Heart left ventricle (tissue), 16 donors: ENCODE results near the gene OR5K2. TPM values are rescaled to one million over a fixed set of nuclear protein-coding genes. Genes with fewer than 3 reads are reported as not detected.
A peak's percentile ranks its signal among the peaks of the same experiment; 100 is the strongest.

Experiments
- ATAC-seq, 4 donors: fragments of 200-7000 bp; cut with Tn5 transposase; one replicate each; pipeline ENCODE4 v1.9.1; 2020 to 2022; ENCODE audit warnings: moderate library complexity in 4 of 4, mild to moderate bottlenecking in 3 of 4, moderate number of reproducible peaks in 1 of 4
- DNase-seq, 5 donors: peaks; one replicate each; pipeline ENCODE4 v3.0.0-alpha.2; 2020
- H3K27ac ChIP-seq, 12 donors: fragments of 200-600 bp; sonication (generic) in 4 of 12; one replicate each; pipeline versions ENCODE4 v1.5.0 to v1.8.0; 2016 to 2022; ENCODE audit warnings: mild to moderate bottlenecking in 2 of 12
- H3K27me3 ChIP-seq, 9 donors: fragments of 200-600 bp; sonication (generic) in 2 of 9; one replicate each; pipeline versions ENCODE4 v1.5.1 to v1.8.0; 2016 to 2022; ENCODE audit warnings: mild to moderate bottlenecking in 3 of 9
- H3K36me3 ChIP-seq, 9 donors: fragments of 200-600 bp; sonication (generic) in 2 of 9; one replicate each; pipeline versions ENCODE4 v1.5.0 to v1.8.0; 2018 to 2022; ENCODE audit warnings: mild to moderate bottlenecking in 2 of 9
- H3K4me1 ChIP-seq, 12 donors: fragments of 200-600 bp; sonication (generic) in 4 of 12; one replicate each; pipeline versions ENCODE4 v1.5.0 to v1.8.0; 2016 to 2022; ENCODE audit warnings: mild to moderate bottlenecking in 3 of 12
- H3K4me3 ChIP-seq, 12 donors: fragments of 200-600 bp; sonication (generic) in 4 of 12; one replicate each; pipeline versions ENCODE4 v1.5.0 to v1.8.0; 2017 to 2022; ENCODE audit warnings: mild to moderate bottlenecking in 9 of 12, moderate library complexity in 4 of 12
- H3K9me3 ChIP-seq, 12 donors: fragments of 200-600 bp; sonication (generic) in 4 of 12; one replicate each; pipeline versions ENCODE4 v1.5.0 to v1.8.0; 2016 to 2022; ENCODE audit warnings: mild to moderate bottlenecking in 1 of 12
- POLR2A ChIP-seq, 2 donors: fragments of 450-650 bp; IDR thresholded peaks; one replicate each; pipeline ENCODE4 v1.6.1; 2017; ENCODE audit warnings: antibody characterized with exemption in 2 of 2, mild to moderate bottlenecking in 2 of 2, moderate library complexity in 2 of 2
- WGBS, 4 donors: extraction: QIAGEN DNeasy Blood & Tissue Kit in 2 of 4; methylation state at CpG; one replicate each; pipeline versions ENCODE4 v1.1.5 to v1.1.7; 2013 to 2018; 5-methylcytosine and 5-hydroxymethylcytosine counted together
- intact Hi-C, 10 donors: fragments of 100-400 bp; cut with DNase I; formaldehyde crosslinking; loops; one replicate each; pipeline versions ENCODE4 v1.11.1 to v1.14.2; 2022
- polyA plus RNA-seq, 2 donors: library from polyadenylated mRNA; stranded (reverse); fragments of 200-250 nt; gene quantifications; one replicate each; pipeline ENCODE4 v1.2.3, GENCODE V29; 2013
- total RNA-seq, 9 donors: library from RNA; depleted of rRNA in 2 of 9; stranded (reverse); fragments of >200 nt in 2 of 9; fragmentation: NEBNext Ultra II Directional in 3 of 9; extraction: Animal tissue kit (Norgen Biotek cat#: 25700) in 3 of 9; gene quantifications; one replicate each; pipeline versions ENCODE4 v1.1.0 to v1.2.4, GENCODE V29; 2016 to 2023
- TF ChIP-seq, protein P1 (sequence below), 12 donors: fragments of 200-600 bp; sonication (generic) in 4 of 12; IDR thresholded peaks; one replicate each; pipeline versions ENCODE4 v1.5.0 to v1.8.0; 2018 to 2022; ENCODE audit warnings: antibody characterized with exemption in 12 of 12, mild to moderate bottlenecking in 5 of 12
- donor health status: ischemic (EF 13 %, LVEDD 7.1; RV severe dilation, severe dysfunction).
- donor health status: healthy with polysubstance abuse.
- donor health status: DM: no; HTN: yes; CAD: no.
- donor health status: DM: no; HTN: no; CAD: no.
- donor health status: ischemic (EF 25% LVEDD 6.9; RV normal size, moderate dysfunction).
- donor health status: ischemic (EF 25% LVEDD 5.7; RV mildly dilated, moderate dysfunction).
- donor health status: healthy.
- donor health status: DM: yes; HTN: yes; CAD: no.
- donor health status: ischemic (EF 35%, LVEDD 5.7; RV mildly dilated, moderate dysfunction).
- donor health status: nonischemic (EF 11% LVEDD 7.7; RV severe dilation, severe dysfunction).
- donor health status: DM: yes; HTN: yes; CAD: no.
- donor health status: PGD.
- donor health status: ischemic (EF 29% LVEDD 5.4; RV normal size, mild dysfunction).
- donor health status: nonischemic (EF 23%, LVEDD 6.1; RV moderate dilation, normal function).

OR5K2 gene
- total and polyA plus RNA-seq, 11 donors, result not detected

DNA sequence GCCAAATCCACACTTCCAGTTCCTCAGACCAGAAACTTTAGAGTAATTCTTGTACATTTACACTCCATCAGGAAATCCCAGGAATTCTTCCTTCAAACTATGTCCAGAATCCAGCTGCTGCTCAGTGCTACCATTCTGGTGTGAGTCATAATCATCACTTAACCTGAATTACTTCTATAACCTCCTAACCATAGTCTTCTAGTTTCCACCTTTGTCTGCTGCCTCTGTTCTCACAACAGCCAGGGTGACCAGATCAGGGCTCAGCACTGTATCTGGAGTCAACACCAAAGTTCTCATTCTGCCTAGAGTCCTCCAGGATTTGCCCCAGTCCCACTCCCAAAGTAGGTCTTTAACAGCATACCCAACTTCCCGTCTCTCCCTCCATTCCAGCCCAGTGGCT is 21.9 kb downstream of the OR5K2 start:
- Histone ChIP-seq H3K4me1 (peaks cover 0 to 33% (median 26%) of the 10 kb centered on the region in 12 donors), H3K9me3 (no peaks in the 10 kb centered on the region), H3K4me3 (no peak overlapping the region), H3K27ac (no peak overlapping the region), H3K27me3 (no peaks in the 10 kb centered on the region), H3K36me3 (peaks cover 0 to 65% (median 55%) of the 10 kb centered on the region in 9 donors)
- intact Hi-C loops, result loop anchor here in 1 of 10 donors (5.0 kb wide), 1 partner anchor 73 kb away; the partner anchor contains the start of gene CPOX
- DNase-seq, result no peak
- whole genome bisulfite sequencing, 4 donors, result 92 to 100% (median 94%) methylated on average over 1 of the region's 1 CpG
- ATAC-seq, result no peak
- TF ChIP-seq, protein P1, sequence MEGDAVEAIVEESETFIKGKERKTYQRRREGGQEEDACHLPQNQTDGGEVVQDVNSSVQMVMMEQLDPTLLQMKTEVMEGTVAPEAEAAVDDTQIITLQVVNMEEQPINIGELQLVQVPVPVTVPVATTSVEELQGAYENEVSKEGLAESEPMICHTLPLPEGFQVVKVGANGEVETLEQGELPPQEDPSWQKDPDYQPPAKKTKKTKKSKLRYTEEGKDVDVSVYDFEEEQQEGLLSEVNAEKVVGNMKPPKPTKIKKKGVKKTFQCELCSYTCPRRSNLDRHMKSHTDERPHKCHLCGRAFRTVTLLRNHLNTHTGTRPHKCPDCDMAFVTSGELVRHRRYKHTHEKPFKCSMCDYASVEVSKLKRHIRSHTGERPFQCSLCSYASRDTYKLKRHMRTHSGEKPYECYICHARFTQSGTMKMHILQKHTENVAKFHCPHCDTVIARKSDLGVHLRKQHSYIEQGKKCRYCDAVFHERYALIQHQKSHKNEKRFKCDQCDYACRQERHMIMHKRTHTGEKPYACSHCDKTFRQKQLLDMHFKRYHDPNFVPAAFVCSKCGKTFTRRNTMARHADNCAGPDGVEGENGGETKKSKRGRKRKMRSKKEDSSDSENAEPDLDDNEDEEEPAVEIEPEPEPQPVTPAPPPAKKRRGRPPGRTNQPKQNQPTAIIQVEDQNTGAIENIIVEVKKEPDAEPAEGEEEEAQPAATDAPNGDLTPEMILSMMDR (IDR thresholded peaks at IDR 0.05), result no peak
- no peak for TF ChIP-seq POLR2A (IDR thresholded peaks at IDR 0.05)

DNA sequence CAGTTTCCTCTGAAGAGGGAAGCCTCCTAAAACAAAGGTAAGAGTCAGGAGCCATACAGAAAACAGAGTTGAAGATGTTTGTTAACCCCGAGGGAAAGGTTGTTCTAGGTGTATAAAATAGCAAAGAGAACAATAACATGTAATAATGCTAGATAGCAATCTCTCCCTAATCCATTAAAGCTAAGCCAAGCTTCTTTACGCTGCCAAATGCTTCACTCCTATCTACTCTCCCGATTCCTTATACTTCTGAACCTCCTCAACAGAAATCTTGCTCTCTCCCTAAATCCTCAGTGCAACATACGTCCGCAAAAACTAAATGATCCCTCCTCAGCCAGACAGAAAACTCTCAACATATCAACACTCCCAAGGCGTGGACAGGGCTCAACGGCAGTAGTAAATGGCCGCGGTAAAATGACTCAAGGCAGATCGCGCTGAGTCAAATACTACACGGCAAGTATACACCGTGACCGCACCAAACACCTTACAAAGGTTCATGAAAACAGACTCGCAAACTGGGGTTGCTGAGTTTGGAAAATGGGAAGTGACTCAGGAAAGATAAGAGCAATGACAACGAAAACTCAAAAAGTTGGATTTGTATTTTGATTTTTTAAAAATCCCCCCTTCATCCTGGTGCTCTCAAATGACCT is 24.5 kb downstream of the OR5K2 start:
- Histone ChIP-seq H3K27ac (peak overlapping the region; percentile 92 to 98 (median 95)), H3K27me3 (no peaks in the 10 kb centered on the region), H3K4me3 (peak overlapping the region; percentile 60 to 94 (median 74)), H3K4me1 (peaks cover 0 to 30% (median 20%) of the 10 kb centered on the region in 12 donors), H3K36me3 (peaks cover 0 to 41% (median 31%) of the 10 kb centered on the region in 9 donors), H3K9me3 (no peaks in the 10 kb centered on the region)
- 0 to 1% (median 0%) methylated on average over 16 of the region's 16 CpGs for WGBS, 4 donors
- intact Hi-C loops, result loop anchor here in 8 of 10 donors (2.0 to 10.0 kb wide), 6 partner anchors 70 to 1883 kb away; partner anchors contain the start of genes CPOX (in 8 of the 8), DCBLD2 (in 1 of the 8), LNP1 (in 1 of the 8) and TOMM70 (in 1 of the 8)
- DNase-seq, result peak in 4 of 5 donors; percentile 22 to 43 (median 28)
- TF ChIP-seq, protein P1 (IDR thresholded peaks at IDR 0.05), result no peak
- TF ChIP-seq POLR2A (IDR thresholded peaks at IDR 0.05), result no peak
- peak; percentile 22 to 64 (median 40) for ATAC-seq

DNA sequence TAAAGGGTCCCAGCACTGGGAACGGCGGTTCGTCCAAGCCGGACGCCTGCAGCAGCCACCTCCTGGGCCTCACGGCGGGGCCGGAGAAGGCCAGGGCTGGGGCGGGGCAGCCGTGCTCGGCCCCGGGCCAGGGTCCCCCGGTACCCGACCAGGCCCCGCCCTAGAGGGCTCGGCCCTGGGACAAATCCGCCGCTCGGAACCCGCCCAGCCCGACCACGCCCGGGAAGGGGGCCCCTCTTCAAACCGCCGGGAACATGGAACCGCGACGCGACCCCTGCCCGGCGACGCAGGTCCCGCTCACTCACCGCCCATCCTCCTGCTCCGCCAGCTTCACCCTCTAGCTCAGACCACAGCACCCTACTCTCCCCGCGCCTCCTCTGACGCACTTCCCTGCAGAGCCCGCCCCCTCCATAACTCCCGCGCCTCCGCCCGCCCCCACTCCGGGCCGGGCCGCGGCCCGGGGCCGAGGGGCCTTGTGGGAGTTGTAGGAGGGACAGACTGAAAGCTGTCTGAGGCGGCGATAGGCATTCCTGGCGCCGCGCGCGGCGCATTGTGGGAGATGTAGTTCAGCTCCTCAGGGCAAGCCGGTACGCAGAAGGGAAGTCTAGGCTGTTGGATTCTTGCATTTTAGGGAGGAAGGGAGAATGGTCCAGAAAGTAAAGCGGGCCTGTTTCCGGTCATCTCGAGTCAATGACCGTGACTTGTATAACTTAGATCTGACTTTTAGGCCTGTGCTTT is 25.2 kb downstream of the OR5K2 start, which contains the start of gene CLDND1:
TSS of gene CLDND1 (minus strand) at position 359 of the 738 bp plus-strand sequence. CDS start 1,478 bp downstream, outside the sequence.
- peak; percentile 99 to 100 (median 100) for ATAC-seq
- intact Hi-C loops, result loop anchor here in 8 of 10 donors (2.0 to 10.0 kb wide), 6 partner anchors 70 to 1882 kb away; partner anchors contain the start of genes CPOX (in 8 of the 8), DCBLD2 (in 1 of the 8), LNP1 (in 1 of the 8) and TOMM70 (in 1 of the 8)
- Histone ChIP-seq H3K27me3 (no peaks in the 10 kb centered on the region), H3K4me3 (peak within 1 kb of the TSS; percentile 60 to 94 (median 74)), H3K27ac (peak within 1 kb of the TSS; percentile 92 to 98 (median 95)), H3K4me1 (peaks cover 0 to 30% (median 20%) of the 10 kb centered on the region in 12 donors), H3K36me3 (peaks cover 0 to 34% (median 25%) of the 10 kb centered on the region in 9 donors), H3K9me3 (no peaks in the 10 kb centered on the region)
- 0 to 1% (median 0%) methylated on average over 24 to 63 of the region's 63 CpGs for WGBS, 4 donors
- TF ChIP-seq POLR2A (IDR thresholded peaks at IDR 0.05), result peak in 1 of 2 donors; percentile 91
- TF ChIP-seq, protein P1 (IDR thresholded peaks at IDR 0.05), result no peak
- DNase-seq, result peak; percentile 98 to 99 (median 98)
